Measurements from ENCODE around the gene SLC35F1. TPM values are rescaled to one million over a fixed set of nuclear protein-coding genes. Genes with fewer than 3 reads are reported as not detected.

The SLC35F1 gene
- total RNA-seq, 4 donors from 2014 or later: 0.30 to 0.91 (median 0.48) TPM

DNA sequence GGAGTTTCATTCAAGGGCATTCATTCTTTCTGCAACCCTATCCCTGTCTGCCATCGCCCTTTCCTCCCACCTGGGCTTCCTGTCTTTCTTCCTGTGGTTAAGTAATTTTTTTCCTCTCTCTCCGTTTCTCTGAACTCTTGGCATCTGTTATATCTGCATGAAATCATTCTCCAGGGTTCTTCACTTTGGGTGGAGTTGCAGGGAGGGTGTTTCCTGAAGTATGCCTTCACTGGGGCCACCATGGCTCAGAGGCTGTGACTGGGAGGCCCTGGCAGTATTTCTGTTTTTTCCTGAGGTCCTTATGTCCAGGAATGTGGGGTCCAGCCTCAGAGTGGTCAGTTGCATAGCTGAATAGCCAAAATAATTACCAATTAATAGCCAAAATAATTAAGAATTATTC, 137.2 kb downstream of the SLC35F1 start:
- TF ChIP-seq, protein P1, sequence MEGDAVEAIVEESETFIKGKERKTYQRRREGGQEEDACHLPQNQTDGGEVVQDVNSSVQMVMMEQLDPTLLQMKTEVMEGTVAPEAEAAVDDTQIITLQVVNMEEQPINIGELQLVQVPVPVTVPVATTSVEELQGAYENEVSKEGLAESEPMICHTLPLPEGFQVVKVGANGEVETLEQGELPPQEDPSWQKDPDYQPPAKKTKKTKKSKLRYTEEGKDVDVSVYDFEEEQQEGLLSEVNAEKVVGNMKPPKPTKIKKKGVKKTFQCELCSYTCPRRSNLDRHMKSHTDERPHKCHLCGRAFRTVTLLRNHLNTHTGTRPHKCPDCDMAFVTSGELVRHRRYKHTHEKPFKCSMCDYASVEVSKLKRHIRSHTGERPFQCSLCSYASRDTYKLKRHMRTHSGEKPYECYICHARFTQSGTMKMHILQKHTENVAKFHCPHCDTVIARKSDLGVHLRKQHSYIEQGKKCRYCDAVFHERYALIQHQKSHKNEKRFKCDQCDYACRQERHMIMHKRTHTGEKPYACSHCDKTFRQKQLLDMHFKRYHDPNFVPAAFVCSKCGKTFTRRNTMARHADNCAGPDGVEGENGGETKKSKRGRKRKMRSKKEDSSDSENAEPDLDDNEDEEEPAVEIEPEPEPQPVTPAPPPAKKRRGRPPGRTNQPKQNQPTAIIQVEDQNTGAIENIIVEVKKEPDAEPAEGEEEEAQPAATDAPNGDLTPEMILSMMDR (IDR thresholded peaks at IDR 0.05): no peak
- TF ChIP-seq POLR2A (IDR thresholded peaks at IDR 0.05): no peak
- 26 to 39% methylated on average over 2 of the region's 2 CpGs for WGBS, 2 donors
- intact Hi-C loops (cut with DNase I; ENCODE audit: low total_unique reads): no loop called here
- no peak for DNase-seq (ENCODE audit: low spot score in 2 of 2)
- H3K4me3 ChIP-seq (ENCODE audit: low read depth, poor library complexity, severe bottlenecking): no peak overlapping the region

DNA sequence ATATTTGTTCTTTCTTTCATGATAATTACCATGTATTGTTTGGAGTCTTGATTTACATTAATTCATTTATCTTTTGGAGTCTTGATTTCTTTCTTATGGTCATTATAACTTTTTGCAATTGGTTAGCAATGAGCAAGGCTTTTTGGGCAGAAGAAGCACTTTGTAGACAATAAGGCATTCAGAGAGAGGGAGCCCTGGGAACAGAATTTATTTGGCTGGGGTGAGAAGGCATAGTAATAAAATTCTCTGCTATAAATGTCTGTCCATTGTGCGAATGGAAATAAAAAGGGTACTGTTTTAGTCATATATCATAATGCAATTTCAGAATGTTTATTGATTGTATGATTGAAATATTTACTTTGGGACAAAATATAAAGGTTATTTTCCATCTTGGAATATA, 147.0 kb downstream of the SLC35F1 start:
- 76 to 79% methylated on average over 1 of the region's 1 CpG for WGBS, 2 donors
- DNase-seq (ENCODE audit: low spot score in 2 of 2): no peak
- intact Hi-C loops (cut with DNase I; ENCODE audit: low total_unique reads): no loop called here
- no peak overlapping the region for H3K4me3 ChIP-seq (ENCODE audit: low read depth, poor library complexity, severe bottlenecking)
- TF ChIP-seq POLR2A (IDR thresholded peaks at IDR 0.05): no peak
- TF ChIP-seq, protein P1 (IDR thresholded peaks at IDR 0.05): no peak

DNA sequence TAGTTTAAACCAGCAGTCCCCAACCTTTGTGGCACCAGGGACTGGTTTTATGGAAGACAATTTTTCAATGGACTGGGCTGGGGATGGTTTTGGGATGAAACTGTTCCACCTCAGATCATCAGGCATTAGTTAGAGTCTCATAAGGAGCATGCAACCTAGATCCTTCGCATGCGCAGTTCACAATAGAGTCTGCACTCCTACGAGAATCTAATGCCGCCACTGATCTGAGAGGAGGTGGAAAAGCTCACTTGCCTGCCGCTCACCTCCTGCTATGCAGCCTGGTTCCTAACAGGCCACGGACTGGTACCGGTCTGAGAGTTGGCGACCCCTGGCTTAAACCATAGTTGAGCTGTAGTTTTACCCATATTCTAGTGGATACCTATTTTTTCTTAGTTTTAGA, 154.6 kb downstream of the SLC35F1 start:
- no peak overlapping the region for H3K4me3 ChIP-seq (ENCODE audit: low read depth, poor library complexity, severe bottlenecking)
- DNase-seq (ENCODE audit: low spot score in 2 of 2): no peak
- TF ChIP-seq POLR2A (IDR thresholded peaks at IDR 0.05): no peak
- TF ChIP-seq, protein P1 (IDR thresholded peaks at IDR 0.05): no peak
- WGBS, 2 donors: 86 to 87% methylated on average over 8 of the region's 8 CpGs
- intact Hi-C loops (cut with DNase I; ENCODE audit: low total_unique reads): no loop called here

DNA sequence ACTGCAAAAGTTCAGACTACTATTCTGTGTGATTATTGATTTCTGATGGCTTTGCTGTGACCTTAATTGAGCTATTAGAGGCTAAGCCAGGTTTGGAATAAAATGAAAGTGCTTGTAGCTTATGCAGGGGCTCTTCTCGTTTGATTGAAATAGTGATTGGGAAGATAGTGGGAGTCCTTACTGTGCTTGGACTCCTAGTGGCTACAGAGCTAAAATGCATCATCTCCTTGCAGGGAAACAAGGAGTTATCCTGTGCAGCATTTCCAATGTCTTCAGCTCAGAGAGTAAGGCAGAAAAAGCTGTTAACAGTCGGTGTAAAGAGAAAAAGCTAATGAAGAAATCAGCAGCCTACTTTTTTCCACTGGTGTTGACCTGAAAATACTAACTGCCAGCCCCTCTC, 173.5 kb downstream of the SLC35F1 start:
- DNase-seq (ENCODE audit: low spot score in 2 of 2): no peak
- intact Hi-C loops (cut with DNase I; ENCODE audit: low total_unique reads): no loop called here

DNA sequence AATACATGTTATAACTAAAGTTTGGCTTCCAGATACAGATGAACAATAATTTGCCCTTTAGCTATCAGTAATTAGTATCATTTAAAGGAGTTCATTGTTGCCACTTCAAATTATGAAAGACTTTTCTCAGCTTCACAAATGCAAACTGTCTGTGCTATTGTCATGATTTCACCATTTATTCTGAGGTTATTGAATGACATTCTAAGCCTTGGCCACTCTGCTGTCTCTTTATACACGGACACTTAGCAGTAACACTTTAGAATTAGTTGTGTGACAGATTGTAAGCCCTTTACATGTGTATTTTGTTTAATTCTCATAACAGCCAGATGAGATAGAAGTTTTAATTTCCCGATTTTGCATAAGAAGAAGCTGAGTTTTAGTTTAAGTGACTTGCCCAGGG, 176.6 kb downstream of the SLC35F1 start:
- DNase-seq (ENCODE audit: low spot score in 2 of 2): no peak
- intact Hi-C loops (cut with DNase I; ENCODE audit: low total_unique reads): no loop called here
- no peak overlapping the region for H3K4me3 ChIP-seq (ENCODE audit: low read depth, poor library complexity, severe bottlenecking)
- TF ChIP-seq POLR2A (IDR thresholded peaks at IDR 0.05): no peak
- TF ChIP-seq, protein P1 (IDR thresholded peaks at IDR 0.05): no peak
- 72 to 80% methylated on average over 2 of the region's 2 CpGs for WGBS, 2 donors

More for the DNA sequence above, 173.5 kb downstream of the SLC35F1 start:
- no peak overlapping the region for H3K4me3 ChIP-seq (ENCODE audit: low read depth, poor library complexity, severe bottlenecking)
- 37 to 42% methylated on average over 2 of the region's 2 CpGs for WGBS, 2 donors
- TF ChIP-seq POLR2A (IDR thresholded peaks at IDR 0.05): no peak
- TF ChIP-seq, protein P1 (IDR thresholded peaks at IDR 0.05): no peak

DNA sequence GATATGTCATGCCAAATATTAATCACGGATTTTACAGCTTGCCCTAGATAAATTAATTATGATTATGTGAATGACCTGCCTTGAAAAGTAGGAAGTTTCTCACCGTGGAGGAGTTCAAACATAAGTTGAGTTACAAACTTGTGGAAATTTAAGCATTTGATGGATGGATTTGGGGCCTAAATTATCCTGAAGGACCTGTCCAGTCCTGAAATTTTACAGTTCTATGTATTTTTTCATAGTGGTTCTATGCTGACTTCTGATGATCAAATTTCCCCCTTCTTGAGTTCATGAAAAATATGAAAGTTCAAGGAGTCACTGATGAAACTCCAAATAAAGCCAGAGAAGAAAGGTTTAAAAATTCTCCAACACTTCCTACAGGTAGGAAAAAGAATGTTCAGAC, 178.6 kb downstream of the SLC35F1 start:
- intact Hi-C loops (cut with DNase I; ENCODE audit: low total_unique reads): no loop called here
- WGBS, 2 donors: 75 to 77% methylated on average over 2 of the region's 2 CpGs
- no peak for DNase-seq (ENCODE audit: low spot score in 2 of 2)
- no peak for TF ChIP-seq POLR2A (IDR thresholded peaks at IDR 0.05)
- TF ChIP-seq, protein P1 (IDR thresholded peaks at IDR 0.05): no peak
- no peak overlapping the region for H3K4me3 ChIP-seq (ENCODE audit: low read depth, poor library complexity, severe bottlenecking)

All from lower leg skin (tissue), 4 donors.